GM18861 (cell line): ENCODE results near the gene S100A2.
"Not testable (repeated sequence)": the region's sequence is repeated elsewhere in the genome, so short reads cannot be mapped to it uniquely, and the experiment has no call there.

Experiments used
- ATAC-seq: cut with Tn5 transposase; IDR thresholded peaks from one replicate; pipeline ENCODE4 v1.9.1; 2021; ENCODE audit not compliant: unreplicated experiment

S100A2 gene

DNA sequence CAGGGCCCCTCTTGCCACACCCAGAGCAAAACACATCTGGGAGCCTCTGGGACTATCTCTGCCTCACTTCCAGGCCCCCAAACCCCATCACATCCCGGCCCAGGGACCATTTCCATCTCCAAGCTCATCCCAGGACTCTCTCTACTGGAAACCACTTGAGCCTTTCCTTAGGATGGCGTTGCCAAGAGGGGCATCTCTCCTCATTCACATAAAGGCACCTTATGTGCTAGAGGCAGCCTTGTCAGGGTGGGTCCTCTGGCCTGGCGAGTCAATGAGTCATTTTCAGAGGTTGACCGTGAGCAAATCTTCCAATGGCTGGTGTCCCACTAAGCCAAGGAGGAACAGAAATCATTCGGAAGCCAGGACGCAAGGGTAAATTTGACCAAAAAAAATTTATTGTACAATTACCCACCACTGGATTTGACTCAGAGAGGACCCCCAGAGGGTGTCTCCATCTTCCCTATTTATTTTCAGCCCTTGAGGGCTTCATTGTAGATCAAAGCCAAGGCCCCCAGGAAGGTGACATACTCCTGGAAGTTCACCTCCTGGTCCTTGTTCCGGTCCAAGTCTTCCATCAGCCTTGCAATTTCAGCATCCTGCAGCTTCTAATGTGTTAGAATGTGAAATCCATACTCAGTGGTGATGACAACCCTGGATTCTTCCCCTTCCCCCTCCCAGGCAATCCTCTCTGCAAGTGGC lies 31.3 kb downstream of the S100A2 start:
- no peak for ATAC-seq

DNA sequence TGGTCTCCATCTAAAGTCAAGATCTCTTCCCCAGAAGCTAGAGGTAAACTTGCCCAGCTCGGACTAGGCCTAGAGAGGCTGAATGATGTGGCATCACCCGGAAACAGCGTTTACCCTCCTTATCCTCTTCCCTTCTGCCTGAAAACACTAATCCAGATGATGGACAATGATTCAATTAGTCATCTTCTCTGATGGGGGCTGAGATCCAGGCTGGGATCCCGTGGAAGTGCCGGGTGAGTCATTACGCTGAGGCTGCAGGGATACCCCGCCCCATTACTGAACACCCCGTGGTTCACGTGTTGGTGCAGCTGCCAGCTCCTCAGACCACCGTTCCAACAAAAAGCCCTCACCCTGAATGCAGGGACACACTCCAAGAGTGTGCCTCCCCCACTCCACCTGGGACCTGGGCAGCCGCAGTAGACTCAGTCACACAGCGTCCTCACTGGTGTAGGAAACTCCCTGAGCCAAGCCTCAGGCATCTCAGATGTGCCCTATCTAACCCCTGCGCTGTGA lies 31.9 kb downstream of the S100A2 start:
- ATAC-seq = no peak

GRCh38 chr1:153532769-153533599 lies 32.7 kb downstream of the S100A2 start:
- ATAC-seq = no peak

- no peak for ATAC-seq
Observed at GRCh38 chr1:153532181-153532580, 33.5 kb downstream of the S100A2 start.

DNA sequence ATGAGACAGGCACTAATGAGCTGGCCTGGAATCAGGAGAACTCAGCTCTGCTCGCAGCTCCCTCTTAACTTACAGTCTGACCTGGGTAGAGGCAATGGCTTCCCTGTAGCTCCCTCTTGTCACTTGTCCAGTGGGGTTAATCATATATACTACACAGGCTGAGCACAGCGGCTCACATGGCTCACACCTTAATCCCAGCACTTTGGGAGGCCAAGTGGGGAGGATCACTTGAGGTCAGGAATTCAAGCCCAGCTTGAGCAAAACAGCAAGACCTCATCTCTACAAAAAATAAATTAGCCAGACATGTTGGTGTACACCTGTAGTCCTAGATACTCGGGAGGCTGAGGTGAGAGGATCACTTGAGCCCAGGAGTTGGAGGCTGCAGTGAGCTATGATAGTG lies 34.0 kb downstream of the S100A2 start:
- no peak for ATAC-seq

DNA sequence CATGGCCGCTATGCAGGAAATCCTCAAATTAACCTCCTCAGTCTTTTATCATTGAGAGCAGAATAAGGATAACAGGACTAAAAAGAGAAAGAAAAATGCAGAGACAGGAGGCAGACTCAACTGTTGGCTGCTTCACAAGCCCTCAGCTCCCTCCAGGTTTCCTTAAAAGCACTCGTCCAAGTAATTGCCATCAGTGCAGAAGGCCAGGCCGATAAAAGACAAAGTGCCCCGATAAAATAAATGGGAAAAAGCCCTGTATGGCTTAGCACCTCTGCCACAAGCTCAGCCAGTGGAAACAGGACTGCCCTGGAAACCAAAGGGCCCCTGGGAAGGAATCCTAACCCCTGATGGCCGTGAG lies 38.0 kb downstream of the S100A2 start:
- ATAC-seq = no peak

DNA sequence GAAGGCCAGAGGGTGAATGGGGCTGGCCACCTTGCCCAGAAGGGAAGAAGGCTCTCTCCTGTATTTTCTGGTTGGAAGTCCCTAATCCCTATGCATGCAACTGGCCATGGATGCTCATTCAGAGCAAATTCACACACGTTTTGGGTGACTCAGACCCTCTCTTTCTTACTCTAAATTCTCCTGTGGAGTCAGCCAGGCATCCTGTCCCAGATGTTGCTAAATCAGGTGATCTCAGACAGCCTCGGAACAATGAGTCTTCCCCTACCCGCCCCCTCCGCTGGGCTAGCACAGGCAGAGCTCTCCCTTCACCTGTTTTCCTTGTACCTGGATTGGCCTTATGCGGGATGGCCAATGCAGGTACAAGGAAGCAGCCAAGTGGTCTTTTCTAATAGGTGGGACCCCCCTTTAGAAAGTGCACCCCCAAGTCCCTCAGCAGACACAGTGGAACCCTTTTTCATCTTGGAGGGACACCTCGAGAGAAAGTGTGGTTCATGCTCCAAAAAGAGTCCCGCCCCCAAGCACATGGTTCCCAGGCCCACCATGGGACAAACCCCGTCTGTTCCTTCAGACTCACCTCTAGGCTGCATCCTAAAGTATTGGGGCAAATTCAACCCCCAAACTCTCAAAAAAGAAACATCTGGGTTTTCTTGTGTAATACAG lies 38.5 kb downstream of the S100A2 start:
- no peak for ATAC-seq

DNA sequence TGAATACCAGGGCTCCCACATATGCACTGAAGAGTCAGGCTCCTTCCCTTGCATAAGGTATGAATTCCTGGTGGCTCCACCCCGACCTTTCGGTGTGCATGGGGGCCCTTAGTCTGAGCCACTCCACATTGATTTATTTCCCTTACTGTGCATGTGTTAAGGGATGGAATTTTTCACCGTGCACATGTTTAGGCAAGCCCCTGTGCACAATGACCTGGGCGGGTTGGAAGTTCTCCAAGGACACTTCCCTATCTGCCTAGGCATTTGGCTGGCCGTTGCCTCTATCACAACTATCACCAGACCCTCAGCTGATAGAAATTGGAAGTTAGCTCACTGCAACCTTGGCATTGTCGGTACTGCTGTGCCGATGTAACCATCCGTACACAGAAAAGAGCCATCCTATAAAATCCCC lies 39.5 kb downstream of the S100A2 start:
- ATAC-seq = no peak

DNA sequence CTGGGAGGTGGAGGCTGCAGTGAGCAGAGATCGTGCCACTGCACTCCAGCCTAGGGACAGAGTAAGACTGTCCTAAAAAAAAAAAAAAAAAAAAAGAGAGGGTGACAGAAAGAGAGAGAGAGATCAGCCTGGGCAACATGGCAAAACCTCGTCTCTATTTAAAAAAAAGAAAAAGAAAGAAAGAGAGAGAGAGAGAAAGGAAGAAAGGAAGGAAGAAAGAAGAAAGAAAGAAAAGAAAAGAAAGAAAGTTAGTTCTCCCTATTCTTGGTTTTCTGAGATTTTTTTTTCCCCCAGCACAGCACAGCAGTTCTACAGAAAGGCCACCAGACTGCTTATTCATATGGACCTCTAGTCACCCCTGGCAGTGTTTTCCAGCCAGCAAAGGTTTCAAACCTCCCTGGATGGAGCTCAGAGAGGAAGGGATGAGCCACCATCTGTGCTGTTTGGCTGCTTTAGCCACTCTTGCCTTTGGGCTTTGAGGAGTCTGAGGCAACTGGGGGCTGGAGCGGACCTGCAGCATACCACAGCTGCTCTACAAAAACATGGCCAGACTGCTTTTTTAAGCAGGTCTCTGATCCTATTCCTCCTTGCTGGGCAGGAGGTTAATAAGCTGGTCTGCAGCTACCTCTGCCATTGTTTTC lies 40.4 kb downstream of the S100A2 start:
- no peak for ATAC-seq

DNA sequence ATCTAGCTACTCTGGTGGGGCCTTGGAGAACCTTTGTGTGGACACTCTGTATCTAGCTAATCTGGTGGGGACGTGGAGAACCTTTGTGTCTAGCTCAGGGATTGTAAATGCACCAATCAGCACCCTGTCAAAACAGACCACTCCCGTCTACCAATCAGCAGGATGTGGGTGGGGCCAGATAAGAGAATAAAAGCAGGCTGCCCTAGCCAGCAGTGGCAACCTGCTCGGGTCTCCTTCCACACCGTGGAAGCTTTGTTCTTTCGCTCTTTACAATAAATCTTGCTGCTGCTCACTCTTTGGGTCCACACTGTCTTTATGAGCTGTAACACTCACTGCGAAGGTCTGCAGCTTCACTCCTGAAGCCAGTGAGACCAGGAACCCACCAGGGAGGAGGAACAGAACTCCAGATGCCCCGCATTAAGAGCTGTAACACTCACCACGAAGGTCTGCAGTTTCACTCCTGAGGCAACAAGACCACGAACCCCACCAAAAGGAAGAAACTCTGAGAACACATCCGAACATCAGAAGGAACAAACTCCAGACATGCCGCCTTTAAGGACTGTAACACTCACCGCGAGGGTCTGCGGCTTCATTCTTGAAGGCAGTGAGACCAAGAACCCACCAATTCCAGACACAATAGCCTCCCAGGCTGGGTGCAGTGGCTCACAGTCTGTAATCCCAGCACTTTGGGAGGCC lies 43.1 kb downstream of the S100A2 start:
- ATAC-seq = not testable (repeated sequence)

DNA sequence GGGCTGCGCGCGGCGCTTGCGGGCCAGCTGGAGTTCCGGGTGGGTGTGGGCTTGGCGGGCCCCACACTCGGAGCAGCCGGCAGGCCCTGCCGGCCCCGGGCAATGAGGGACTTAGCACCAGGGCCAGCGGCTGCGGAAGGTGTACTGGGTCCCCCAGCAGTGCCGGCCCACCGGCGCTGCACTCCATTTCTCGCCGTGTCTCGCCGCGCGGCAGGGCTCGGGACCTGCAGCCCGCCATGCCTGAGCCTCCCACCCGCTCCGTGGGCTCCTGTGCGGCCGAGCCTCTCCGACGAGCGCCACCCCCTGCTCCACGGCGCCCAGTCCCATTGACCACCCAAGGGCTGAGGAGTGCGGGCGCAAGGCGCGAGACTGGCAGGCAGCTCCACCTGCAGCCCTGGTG lies 43.8 kb downstream of the S100A2 start:
- ATAC-seq = not testable (repeated sequence)

- no peak for ATAC-seq
Observed at GRCh38 chr1:153520818-153521476, 44.7 kb downstream of the S100A2 start.

DNA sequence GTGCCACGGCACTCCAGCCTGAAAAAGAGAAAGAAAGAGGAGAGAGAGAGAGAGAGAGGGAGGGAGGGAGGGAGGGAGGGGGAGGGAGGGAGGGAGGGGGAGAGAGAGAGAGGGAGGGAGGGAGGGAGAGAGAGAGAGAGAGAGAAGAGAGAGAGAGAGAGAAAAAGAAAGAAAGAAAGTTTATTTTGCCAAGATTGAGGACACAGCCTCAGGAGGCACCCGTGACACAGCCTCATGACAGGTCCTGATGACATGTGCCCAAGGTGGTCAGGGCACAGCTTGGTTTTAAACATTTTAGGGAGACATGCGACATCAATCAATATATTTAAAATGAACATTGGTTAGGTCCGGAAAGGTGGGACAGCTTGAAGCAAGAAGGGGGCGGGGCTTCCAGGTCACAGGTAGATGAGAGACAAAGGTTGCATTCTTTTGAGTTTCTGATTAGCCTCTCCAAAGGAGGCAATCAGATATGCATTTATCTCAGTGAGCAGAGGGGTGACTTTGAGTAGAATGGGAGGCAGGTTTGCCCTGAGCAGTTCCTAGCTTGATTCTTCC lies 45.4 kb downstream of the S100A2 start:
- ATAC-seq = not testable (repeated sequence)

DNA sequence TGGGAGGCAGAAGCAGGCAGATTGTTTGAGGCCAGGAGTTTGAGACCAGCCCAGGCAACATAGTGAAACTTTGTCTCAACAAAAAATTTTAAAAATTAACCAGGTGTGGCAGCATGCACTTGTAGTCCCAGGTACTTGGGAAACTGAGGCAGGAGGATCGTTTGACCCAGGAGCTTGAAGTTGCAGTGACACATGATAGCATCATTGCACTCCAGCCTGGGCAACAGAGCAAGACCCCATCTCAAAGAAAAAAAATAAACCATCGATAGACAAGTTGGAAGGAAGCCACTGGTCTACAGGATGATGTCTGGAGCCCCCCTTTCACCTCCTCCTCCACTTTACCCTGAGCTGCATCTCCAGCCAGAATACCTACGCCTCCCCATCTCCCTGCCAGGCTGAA lies 46.4 kb downstream of the S100A2 start:
- ATAC-seq = no peak

DNA sequence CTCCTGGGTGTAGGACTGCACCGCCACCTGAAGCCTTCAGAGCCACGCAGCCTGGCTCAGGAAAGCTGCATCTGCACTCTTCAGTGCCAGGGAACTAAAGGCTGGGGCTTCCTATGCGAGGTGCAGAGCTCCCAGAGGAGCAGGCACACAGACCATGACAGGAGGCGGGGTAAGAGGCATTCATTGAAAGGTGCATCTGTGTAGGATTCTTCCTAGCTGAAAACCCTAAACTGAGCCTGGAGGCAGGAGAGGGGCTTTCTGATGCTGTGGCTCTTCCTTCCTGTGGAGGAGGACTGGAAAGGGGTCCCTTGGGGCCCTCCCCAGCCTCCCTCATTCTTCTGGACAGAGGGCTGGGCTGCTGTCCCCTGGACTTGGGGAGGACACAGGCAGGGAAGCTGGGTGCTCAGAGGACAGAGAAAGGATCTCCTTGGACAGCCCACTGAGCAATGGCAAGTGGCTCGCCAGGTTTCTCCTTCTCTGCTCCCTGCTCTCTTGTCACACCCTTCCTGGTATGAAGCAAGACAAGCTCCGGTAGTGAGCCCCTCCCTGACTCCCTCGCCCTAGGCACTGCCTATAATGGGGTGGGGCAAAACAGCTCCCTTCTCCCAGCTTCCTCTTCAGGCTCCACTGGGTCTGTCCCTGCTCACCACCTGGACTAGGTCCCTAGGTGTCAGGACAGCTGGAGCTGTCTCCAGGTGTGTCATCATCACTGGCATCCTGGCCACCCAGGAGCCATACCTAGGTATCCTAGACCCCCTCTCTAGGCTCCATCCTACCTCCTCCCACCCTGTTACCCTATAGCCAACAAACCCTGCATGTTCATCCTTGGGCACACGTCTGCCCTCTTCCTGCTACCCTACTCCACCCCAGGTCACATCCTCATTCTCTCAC lies 49.9 kb downstream of the S100A2 start:
- ATAC-seq = no peak

- no peak for ATAC-seq
Observed at GRCh38 chr1:153513666-153514065, 52.0 kb downstream of the S100A2 start.

- ATAC-seq = no peak
Observed at GRCh38 chr1:153513023-153513422, 52.6 kb downstream of the S100A2 start.
